Measurements from ENCODE around the gene TMEM63A.

TMEM63A gene

DNA sequence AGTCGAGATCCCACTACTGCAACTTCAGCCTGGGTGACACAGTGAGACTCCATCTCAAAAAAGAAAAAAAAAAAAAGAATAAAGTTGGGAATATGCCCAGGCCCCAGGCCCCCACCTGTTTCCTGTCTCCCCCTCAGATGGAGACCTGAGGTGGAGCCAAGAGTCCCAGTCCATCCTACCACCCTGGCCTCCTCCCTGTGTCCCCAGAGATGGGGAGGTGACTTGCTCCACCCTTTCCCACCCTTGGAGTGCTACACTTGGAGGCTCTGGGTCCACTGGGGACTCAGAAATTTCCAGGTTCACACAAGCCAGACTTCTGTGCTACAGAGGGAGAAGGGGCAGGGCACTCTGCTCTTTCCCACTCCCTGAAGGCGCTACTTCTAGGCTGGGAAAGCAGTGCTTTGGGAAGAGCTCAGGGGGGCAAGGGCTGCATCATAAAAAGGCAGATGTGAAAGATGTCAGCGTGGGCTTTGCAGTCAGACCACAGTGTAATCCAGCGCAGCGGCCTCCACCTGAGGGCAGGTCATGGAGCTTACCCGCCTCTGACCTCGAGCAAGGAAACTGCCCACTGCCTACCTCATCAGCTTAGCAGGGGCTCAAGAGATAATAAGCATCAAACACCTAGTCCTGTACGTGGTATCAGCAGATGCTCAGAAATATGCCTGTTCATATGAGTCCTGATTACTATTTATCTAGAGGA, 13.4 kb downstream of the TMEM63A start:
- DNase-seq (ENCODE audit: low read depth in 2 of 3, low spot score in 1 of 3), result no peak

DNA sequence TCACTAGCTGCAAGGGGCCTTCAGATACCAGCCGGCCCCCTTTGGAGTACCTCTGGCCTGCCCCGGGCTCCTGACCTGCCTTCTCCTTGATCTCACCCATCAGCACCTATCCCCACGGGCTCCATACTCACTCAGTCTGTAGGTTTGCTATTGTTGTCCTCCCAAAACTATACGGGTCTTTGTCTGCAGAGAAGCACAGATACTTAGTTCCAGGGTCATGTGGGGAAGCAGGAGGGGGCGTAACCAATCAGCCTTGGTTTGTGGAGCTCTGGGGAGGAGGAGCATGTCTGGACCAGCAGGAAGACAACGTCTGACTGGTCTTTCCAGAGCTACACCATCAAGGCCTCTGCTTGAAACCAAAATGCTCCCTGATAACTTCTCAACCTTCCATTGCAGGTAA, 15.2 kb downstream of the TMEM63A start:
- no peak for DNase-seq (ENCODE audit: low read depth in 2 of 3, low spot score in 1 of 3)

DNA sequence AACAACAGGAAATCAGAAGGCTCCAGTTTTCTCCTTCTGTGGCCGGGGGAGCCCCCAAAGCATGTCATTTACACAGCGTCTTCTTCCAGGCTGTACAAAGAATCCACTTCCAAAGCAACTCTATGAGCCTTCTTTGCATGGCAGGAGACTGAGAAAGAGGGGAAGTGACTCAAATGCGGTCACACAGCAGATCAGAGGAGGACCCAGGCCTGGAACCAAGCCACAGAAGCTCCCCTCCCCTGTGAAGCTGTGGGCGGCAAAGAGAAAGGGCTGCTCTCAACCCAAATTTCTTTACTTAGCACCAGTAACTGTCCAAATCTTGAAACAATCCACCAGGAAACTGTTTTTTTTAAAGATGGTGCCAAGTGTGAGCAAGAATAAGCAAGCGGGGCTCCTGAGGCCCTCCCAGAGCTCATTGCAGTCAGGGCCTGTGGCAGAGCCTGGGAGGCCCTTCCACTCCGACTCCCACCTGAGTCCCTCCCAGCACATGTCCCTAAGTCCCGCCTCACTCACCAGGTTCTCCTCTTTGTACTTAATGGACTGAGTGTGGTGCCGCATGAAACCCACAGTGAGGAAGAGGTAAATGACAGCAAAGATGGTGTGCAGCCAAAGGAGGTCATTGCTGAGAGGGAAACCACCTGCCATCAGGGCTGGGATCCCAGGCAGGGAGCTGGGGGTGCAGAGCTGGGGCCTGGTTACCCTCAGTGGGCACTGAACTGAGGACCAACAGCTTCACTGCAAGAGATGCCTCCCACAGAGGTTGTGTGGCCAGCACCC, 15.9 kb downstream of the TMEM63A start:
- DNase-seq (ENCODE audit: low read depth in 2 of 3, low spot score in 1 of 3), result peak; percentile 58 to 67 (median 63)

DNA sequence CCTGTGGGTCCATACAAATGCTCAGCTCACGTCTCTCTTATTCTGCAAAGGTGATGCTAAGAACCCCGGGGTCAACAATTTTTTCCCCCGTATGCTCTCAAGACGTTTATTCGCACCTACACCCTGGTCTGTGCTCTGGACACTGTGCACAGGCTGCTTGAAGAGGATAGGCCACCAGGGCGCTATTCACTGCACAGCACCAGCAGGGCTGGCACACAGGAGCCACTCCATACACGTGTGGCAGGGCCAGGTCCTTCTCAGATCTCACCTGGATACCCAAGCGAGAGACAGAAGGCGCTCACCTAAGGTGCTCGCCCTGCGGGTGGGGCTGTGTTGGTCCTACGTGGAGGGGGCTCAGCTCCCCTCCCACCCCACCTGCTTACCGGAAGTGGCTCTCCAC, 16.7 kb downstream of the TMEM63A start:
- no peak for DNase-seq (ENCODE audit: low read depth in 2 of 3, low spot score in 1 of 3)

DNA sequence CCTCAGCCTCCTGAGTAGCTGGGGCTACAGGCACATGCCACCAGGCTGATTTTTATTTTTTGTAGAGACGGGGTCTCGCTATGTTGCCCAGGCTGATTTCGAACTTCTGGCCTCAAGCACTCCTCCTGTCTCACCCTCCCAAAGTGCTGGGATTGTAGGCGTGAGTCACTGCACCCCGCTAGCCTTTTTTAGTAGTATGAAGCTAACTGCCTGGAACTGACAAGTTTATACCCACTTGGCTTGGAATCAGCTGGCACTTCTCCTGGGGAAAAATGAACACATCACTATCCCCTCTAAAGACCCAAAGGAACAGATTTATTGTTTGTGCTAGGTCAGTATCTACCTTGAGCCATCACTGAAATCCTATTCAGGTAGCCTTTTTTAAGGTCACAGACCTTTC, 19.0 kb downstream of the TMEM63A start:
- no peak for DNase-seq (ENCODE audit: low read depth in 2 of 3, low spot score in 1 of 3)

DNA sequence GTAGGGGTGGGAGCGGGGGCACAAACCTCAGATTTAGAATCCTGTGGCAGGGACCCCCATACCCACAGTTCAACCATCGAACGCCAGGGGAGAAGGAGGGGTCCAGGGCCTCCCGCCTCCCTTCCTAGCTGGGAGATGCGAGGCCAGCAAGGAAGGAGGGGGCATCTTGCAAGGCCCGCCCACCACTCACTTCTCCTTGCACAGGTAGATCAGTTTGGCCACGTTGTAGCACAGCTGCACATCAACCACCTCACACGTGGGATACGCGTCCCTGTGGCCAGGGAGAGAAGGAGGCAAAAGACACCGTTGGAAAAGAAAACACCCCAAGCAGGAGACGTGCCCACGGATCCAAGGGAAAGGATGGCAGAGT, 19.6 kb downstream of the TMEM63A start:
- DNase-seq (ENCODE audit: low read depth in 2 of 3, low spot score in 1 of 3), result no peak

DNA sequence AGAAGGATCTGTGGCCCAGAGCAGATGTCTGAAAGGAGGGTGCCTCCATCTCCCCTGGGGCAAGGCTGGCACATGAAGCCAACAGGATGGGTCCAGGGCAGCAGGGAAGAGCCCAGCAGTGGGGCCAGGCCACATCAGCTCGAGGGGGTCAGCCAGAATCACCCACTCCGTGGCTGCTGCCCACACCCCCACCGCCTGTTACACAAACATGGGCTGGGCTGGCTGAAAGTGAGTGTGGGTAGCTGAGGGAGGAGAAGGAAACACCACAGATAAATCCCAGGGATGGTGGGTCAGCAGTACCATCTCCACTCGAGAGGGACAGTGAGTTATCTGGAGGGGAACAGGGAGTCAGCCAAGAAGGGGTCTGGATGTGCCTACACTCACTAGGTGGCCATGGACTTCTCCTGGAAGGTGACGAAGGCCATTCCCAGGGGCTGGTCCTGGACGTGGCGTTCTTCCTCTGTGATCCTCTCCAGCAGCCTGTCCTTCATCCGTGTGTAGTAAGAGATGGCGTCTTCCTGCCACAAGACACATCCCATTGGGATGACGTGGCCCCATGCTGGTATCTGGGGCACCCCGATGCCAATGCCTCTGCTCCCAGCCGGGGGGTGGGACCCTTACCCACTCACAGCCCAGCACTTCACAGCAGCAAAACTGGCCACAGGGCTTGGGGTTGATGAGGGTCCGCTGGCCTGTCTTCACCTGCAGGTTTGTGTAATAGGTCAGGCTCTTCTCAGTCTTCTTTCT, 20.2 kb downstream of the TMEM63A start:
- no peak for DNase-seq (ENCODE audit: low read depth in 2 of 3, low spot score in 1 of 3)

DNA sequence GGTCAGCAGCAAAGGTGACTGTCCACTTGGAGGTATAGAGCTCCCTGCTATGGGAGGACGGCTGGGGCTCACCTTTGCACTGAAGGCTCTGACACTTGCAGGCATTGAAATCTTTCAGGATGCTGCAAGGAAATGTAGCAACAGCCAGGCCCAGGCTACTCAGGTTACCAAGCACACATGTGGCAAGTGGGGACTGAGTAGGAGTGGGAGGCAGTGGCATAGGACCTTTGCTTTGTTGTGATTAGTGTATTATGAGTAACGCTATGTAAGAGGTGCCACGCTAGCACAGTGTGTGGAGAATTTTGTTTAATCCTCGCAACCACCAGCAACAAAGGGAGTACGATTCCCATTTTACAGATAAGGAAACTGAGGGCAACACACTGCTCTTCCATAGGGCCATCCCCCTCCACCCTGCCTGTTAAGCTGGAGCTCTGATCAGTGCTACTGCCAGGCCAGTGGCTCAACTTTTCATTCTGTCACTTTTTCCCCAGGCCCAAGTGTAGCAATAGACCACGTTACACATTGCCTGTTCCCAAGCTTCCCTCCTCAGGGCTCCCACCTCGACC, 21.2 kb downstream of the TMEM63A start:
- DNase-seq (ENCODE audit: low read depth in 2 of 3, low spot score in 1 of 3), result no peak

DNA sequence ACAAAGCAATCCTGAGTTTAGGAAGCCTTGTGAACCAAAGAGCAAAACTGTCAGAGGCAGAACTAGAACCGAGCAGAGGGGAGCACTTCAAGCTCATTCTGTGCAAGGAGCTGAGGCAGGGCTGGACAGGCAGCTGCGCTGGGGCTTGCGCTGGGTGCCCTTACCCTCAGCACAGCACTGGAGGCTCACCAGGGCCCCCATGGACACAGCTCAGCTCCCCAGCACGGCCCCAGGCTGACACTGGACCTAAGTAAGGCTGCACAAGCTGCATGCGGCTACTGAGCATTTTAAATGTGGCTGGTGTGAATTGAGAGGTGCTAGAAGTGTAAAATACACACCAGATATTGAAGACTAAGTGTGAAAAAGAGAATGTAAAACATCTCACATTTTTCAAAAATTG, 22.1 kb downstream of the TMEM63A start:
- DNase-seq (ENCODE audit: low read depth in 2 of 3, low spot score in 1 of 3), result no peak

DNA sequence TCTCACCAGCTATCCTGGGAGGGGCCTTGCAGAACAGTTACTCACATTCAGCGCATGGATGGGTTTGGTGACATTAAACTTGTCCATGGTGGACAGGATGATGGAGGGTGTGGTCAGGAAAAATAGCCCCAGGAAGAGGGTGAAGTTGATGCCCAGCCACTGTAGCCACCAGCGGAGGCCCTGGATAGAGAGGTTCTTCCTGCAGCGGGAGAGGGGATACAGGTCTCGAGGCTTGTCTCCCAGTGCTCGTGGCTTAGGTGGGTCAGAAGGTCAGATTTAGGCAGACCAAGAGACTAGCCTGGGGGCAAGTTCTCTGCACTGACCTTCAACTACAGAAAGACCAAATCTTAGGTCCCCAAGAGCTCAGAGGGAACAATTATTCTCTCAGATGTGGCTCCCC, 23.0 kb downstream of the TMEM63A start:
- DNase-seq (ENCODE audit: low read depth in 2 of 3, low spot score in 1 of 3), result no peak

DNA sequence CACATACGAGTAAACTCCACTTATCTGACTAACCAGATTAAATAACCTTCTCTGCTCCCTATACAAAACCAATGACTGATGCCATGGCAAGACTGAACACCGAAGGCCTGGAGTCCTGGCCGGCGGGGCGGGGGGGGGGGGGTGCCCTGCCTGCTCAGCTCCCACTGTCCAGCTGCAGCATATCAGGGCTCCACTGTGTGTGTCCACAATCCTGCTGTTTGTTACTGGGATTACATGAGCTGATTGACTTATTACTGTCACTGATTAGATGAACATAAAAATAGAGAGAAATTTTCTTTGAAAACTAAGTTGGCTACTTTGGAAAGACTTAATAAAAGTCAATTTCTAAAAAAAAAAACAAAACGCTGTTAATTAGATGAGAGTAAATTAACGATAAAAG, 24.9 kb downstream of the TMEM63A start:
- no peak for DNase-seq (ENCODE audit: low read depth in 2 of 3, low spot score in 1 of 3)

DNA sequence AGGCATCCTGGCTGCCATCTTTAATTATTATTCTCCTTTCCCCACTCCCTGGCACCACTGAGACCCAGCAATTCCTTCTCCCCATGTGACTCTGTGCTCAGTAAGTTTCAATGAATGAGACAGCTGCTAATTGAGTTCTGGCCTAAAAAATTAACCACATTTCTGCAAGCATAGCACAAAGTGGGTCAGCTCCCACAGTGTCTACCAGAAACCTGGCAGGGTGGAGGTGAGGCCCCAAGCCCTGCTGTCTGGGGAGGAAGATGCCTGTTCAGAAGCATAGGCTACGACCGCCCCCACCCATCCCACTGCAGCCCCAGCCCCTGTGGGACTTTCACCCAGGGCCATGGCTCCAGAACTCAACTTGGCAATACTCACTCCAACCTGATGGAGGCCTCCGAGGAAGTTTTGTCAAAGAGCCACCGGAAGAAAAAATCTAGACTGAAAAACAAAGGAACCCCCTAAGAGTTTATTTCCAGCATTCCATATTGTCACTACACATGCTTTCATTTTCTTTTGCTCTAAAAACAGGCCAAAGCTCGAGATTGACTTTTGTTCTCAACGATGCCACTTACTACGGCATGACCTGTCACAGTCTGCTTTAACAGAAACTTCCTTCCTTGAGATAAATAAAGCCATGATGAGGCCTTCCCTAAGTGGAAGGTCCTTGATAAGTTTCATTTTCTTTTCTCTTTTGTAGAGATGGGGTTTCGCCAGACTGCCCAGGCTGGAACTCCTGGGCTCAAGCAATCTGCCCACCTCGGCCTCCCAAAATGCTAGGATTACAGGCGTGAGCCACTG, 26.5 kb downstream of the TMEM63A start:
- DNase-seq (ENCODE audit: low read depth in 2 of 3, low spot score in 1 of 3), result no peak

DNA sequence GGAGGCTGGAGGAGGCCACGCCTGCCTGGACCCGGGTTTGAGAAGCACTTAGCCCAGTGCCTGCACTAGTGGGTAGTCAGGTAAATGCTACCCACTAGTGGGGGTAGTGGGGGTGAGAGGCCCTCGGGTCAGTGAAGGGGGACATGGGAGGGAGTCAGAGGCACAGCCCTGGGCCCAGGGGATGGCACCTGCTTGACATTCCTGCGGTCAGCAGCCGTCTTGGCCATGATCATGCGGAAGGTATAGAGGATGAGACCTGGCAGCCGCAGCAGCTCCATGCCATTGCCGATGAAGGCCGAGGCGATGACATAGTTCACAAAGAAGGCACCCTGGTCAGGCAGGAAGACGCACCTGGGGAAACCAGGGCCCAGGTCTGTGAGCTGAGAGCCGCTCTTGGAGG, 28.7 kb downstream of the TMEM63A start:
- no peak for DNase-seq (ENCODE audit: low read depth in 2 of 3, low spot score in 1 of 3)

DNA sequence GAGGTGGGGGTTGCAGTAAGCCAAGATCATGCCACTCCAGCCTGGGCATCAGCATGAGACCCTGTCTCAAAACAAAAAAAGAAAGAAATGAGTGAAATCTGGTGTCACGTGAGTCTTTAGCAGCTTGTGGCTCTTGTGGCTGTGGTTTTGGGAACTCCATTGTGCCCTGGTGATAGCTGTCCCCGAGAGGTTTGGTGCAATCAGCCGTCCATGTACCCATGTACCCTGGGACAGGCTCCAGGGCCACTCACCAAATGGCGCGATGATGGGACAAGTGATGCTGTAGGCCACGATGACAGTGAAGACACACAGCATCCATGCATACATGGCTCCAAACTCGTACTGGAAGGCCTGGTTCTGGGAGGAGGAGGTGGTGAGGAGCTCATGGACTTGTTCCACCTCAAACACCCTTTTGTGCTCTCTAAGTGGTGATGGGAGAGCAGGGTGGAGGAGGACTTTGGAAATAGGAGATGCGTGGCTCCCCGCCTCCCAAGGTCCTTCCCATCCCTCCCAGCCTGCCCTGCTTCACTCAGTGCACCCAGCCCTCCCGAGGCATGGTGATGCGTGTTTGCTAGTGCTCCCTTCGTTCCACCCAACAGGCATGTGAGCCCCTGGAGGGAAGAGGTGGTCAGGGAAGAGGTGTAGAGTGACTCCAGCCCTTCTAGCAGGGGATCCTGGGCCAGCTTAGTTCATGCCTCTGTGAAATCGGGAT, 29.6 kb downstream of the TMEM63A start:
- DNase-seq (ENCODE audit: low read depth in 2 of 3, low spot score in 1 of 3), result no peak

DNA sequence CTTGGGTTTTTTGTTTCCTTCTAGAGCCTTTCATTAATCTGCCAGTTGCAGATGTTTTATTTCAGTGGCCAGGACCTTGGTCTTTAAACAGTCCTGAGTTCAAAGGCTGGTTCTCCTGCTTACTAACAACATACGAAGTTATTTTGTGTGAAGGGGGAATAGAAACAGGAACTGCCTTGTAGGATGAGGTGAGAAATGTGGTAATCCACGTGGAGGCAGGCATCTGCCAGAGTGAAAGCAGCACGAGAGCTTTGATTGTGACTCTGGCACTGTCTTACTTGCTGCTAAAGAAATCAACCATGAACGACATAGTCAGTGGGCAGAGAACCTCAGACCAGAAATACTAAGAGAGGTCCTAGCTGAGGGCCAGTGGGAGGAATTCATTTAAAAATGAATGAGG, 30.4 kb downstream of the TMEM63A start:
- DNase-seq (ENCODE audit: low read depth in 2 of 3, low spot score in 1 of 3), result no peak

DNA sequence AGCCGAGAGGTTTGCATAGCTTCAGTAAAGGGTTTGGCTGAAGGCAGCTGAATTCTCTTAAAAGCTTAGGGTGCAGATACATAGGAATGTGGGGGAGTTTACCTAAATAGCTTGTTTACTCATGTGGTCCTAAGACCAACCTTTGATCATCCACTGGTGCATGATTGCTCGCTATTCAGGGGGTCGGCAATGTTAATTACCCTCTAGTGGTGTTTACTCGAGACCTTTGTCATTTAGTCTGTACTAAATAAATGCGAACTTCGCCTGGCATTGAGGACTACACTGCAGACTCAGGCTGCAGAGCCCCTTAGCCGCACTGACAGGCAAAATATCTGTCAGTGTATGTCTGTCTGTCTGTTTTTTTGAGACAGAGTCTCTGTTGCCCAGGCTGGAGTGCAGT, 31.8 kb downstream of the TMEM63A start:
- no peak for DNase-seq (ENCODE audit: low read depth in 2 of 3, low spot score in 1 of 3)

DNA sequence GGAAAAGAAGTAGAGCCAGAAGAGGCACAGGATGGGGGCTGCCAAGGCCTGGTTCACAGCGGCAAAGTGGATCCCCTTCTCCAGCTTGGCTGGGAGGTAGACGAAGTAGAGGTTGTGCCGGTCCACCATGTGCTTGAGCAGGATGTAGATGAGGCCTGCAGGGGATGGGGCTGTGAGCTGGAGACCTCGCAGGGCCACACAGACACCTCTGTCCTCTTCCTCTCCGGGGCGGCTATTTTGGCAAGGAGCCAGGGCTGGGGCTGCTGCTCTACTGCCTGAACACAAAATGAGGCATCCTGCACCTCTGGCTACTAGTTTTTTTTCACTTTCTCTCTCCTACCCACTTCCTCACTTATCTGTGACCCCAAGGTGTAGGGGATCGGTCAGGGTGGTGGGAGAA, 32.3 kb downstream of the TMEM63A start:
- no peak for DNase-seq (ENCODE audit: low read depth in 2 of 3, low spot score in 1 of 3)

DNA sequence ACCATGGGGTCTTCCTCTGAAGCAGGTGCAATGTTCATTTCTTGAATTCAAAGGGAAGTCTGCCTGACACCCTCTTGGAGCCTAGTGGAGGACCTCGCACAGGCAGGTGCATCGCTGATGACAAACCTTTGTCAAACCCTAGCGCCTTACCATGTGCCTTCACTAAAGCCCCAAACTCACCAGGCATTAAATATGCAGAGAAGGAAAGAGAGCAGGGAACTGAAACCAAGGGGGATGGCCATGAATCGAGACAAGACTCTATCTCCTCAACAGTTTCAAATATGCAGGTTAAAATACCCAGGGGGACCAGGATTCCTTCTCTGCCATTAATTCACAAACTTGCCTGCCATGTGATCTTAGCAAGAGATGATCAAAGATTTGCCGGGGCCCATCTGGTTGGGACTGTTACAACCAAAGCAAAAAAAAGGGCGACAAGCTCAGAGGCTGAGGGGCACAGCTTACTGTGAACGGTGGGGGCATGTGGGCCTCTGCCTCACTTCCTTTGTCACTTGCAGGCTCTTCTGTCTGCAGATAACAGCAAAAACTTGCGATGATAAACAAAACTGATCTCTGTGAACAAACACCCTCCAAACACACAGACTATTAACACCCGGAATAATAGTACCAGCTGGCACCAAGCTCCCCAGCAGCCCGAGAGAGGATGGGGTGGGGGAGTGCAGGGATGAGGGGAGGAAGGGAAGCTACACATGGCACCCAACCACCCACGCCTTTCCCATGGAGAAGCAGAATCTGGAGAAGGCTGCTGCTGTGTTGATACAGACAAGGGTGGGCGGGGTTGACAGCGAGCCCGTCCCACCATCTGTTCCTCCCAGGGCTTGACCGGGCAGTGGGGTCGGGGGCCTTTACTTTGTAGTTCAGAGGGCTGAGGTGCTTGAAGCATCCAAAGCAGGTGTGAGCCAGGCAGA, 33.9 kb downstream of the TMEM63A start:
- no peak for DNase-seq (ENCODE audit: low read depth in 2 of 3, low spot score in 1 of 3)

DNA sequence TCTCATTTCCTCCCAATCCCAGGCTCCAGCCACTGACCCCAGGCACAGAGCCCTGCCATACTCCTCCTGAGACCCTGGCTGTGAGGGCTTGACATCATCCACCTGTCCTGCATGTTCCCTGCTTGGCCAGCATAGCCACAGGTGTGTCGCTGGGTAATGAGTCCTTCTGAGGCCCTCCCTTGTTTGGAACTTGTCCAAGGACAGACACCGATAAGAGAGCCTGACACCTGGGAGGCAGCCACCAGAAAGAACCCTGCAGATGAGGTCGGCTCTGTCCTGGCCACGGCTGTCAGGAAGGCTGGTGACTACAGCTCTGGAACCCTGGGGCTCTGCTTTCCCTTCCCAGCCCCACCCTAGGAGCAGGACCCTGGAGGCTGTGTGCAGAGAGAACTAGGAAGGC, 34.6 kb downstream of the TMEM63A start:
- no peak for DNase-seq (ENCODE audit: low read depth in 2 of 3, low spot score in 1 of 3)
